ENCODE measurements around the gene MSH3. TPM values are rescaled to one million over a fixed set of nuclear protein-coding genes. Genes with fewer than 3 reads are reported as not detected.

The MSH3 gene
- total RNA-seq, 1 donor from 2014 or later = 17.0 TPM

GRCh38 chr5:80917631-80918030 is 263.2 kb downstream of the MSH3 start:
- Histone ChIP-seq H3K9me3 (no peaks in the 10 kb centered on the region), H3K27ac (no peak overlapping the region), H3K4me3 (no peak overlapping the region), H3K27me3 (ENCODE audit: low read depth) (no peaks in the 10 kb centered on the region), H3K4me1 (no peaks in the 10 kb centered on the region), H3K36me3 (no peaks in the 10 kb centered on the region)
- ATAC-seq (no peak), DNase-seq (no peak)
- no peak for TF ChIP-seq CTCF (IDR thresholded peaks at IDR 0.05)
- intact Hi-C loops (cut with DNase I) = no loop called here

DNA sequence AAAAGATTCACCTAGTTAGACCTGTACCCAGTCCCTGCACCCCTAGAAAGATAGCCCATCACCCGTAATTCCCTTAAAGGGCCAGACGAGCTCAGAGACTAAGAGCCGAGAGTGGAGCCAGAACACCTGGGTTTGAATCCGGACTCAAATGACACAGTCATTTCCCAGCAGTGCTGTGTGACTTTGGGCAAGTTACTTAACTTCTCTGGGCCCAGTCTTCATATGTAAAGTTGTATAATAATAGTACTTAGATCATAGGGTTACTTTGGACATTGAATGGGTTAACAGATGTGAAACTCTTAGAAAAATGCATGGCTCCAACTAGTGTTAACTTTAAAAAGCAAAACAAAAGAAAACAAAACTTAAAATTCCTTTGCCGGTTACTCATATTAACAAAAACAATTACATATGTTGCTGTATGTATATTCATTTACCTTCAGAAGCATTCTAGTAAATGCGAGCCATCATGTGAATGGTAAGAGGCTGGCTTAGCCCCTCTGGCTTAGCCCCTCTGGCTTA is 265.3 kb downstream of the MSH3 start:
- H3K27me3 ChIP-seq (ENCODE audit: low read depth) = no peaks in the 10 kb centered on the region
- ATAC-seq (no peak), DNase-seq (no peak)
- no peaks in the 10 kb centered on the region for H3K36me3 ChIP-seq
- no peak for TF ChIP-seq CTCF (IDR thresholded peaks at IDR 0.05)
- H3K27ac ChIP-seq = no peak overlapping the region
- intact Hi-C loops (cut with DNase I) = no loop called here
- H3K4me3 ChIP-seq = no peak overlapping the region
- H3K4me1 ChIP-seq = no peaks in the 10 kb centered on the region
- no peaks in the 10 kb centered on the region for H3K9me3 ChIP-seq

- ATAC-seq = no peak
- DNase-seq = no peak
- Histone ChIP-seq H3K4me3 (no peak overlapping the region), H3K36me3 (no peaks in the 10 kb centered on the region), H3K27ac (no peak overlapping the region), H3K9me3 (no peaks in the 10 kb centered on the region), H3K4me1 (no peaks in the 10 kb centered on the region), H3K27me3 (ENCODE audit: low read depth) (no peaks in the 10 kb centered on the region)
- TF ChIP-seq CTCF (IDR thresholded peaks at IDR 0.05) = no peak
- intact Hi-C loops (cut with DNase I) = no loop called here
Observed at GRCh38 chr5:80920333-80920732, 265.9 kb downstream of the MSH3 start.

DNA sequence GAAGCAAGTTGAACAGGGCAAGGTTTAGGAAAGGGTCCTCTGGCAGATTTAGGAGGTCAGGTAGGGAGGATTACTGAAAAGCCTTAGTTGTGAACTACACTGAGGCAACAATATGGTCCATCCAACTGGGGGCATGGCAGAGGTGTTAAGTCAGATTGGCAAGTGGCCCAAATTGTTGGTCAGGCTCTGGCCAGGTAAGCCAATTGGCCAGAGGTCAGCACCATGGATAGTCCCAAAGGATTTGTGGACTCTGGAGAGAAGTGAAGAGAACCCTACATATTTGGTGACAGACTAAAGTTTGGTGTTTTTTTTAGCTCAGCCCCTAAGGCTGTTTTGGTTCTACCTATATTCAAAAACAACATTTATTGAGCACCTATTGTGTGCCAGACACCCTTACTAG is 266.6 kb downstream of the MSH3 start:
- Histone ChIP-seq H3K27me3 (ENCODE audit: low read depth) (no peaks in the 10 kb centered on the region), H3K4me1 (no peaks in the 10 kb centered on the region), H3K9me3 (no peaks in the 10 kb centered on the region), H3K36me3 (no peaks in the 10 kb centered on the region), H3K4me3 (no peak overlapping the region), H3K27ac (no peak overlapping the region)
- ATAC-seq = no peak
- intact Hi-C loops (cut with DNase I) = no loop called here
- no peak for TF ChIP-seq CTCF (IDR thresholded peaks at IDR 0.05)
- DNase-seq = no peak

- H3K4me3 ChIP-seq = no peak overlapping the region
- DNase-seq = no peak
- no peak for TF ChIP-seq CTCF (IDR thresholded peaks at IDR 0.05)
- no peak overlapping the region for H3K27ac ChIP-seq
- no peaks in the 10 kb centered on the region for H3K9me3 ChIP-seq
- no peaks in the 10 kb centered on the region for H3K36me3 ChIP-seq
- H3K27me3 ChIP-seq (ENCODE audit: low read depth) = no peaks in the 10 kb centered on the region
- no peak for ATAC-seq
- intact Hi-C loops (cut with DNase I) = no loop called here
- H3K4me1 ChIP-seq = no peaks in the 10 kb centered on the region
Observed at GRCh38 chr5:80925931-80926330, 271.5 kb downstream of the MSH3 start.

Other genes starting within 250 kb of the MSH3 start
- 65.4 TPM for gene ZFYVE16, start 246.6 kb upstream of the MSH3 start, total RNA-seq
- 4.1 TPM for gene FAM151B, start 166.6 kb upstream of the MSH3 start, total RNA-seq
- gene ANKRD34B, start 84.4 kb upstream of the MSH3 start, total RNA-seq = 0.30 TPM
- gene DHFR, start 331 bp downstream of the MSH3 start, total RNA-seq = 10.5 TPM

Measured in lower lobe of right lung (tissue), 2 donors.